K562 (cell line): ENCODE data around the gene ODAD3. TPM values are rescaled to one million over a fixed set of nuclear protein-coding genes. Genes with fewer than 3 reads are reported as not detected.

Experiments
- ATAC-seq: fragments of 200-7000 bp; cut with Tn5 transposase; 3 replicates; pipeline ENCODE4 v1.9.1; 2020; ENCODE audit warnings: moderate library complexity
- BruUV-seq: library from RNA; stranded (reverse); fragments of 400-500 nt; replicated peaks from 2 replicates; lab custom pipeline; 2021; lab: Mats Ljungman, UMichigan
- CTCF ChIA-PET: fragments of 300-600 bp; formaldehyde crosslinking; extraction: SDS; loops from one replicate; lab custom pipeline; 2021; ENCODE audit warnings: low intra/inter-chr PET ratio; lab: Yijun Ruan, JAX
- POLR2A ChIA-PET: fragments of 300-600, 350-650 bp; sonication (Branson Sonifier 250); formaldehyde crosslinking; extraction: SDS; loops from one replicate; lab custom pipeline; 2021; ENCODE audit warnings: antibody characterized with exemption, inconsistent platforms; lab: Yijun Ruan, JAX
- DNase-seq, 4 experiments: peaks; one replicate each; pipeline versions ENCODE4 v3.0.0 to v3.0.0-alpha.2; 2011 to 2018; ENCODE audit warnings: low spot score in 3 of 4, mixed read lengths in 3 of 4; ENCODE audit errors: extremely low read depth in 1 of 4
- FAIRE-seq: peaks from 2 replicates; lab custom pipeline; 2011; peaks lifted over from hg19 to GRCh38; lab: Jason Lieb, UNC
- H2AFZ ChIP-seq: 2 replicates; pipeline ENCODE4 v1.6.0; 2011; ENCODE audit warnings: low read depth, low read length, control low read depth, inconsistent platforms
- H3K27ac ChIP-seq: fragments of 200-600 bp; 3 replicates; pipeline ENCODE4 v1.8.0; 2011; ENCODE audit warnings: low read depth, mild to moderate bottlenecking, control low read depth, inconsistent platforms, low read length, moderate library complexity, mixed read lengths; ENCODE audit errors: extremely low read depth
- H3K27me3 ChIP-seq, 2 experiments: fragments of 300-600 bp in 1 of 2; 2 replicates in 1 of 2; 3 replicates in 1 of 2; pipeline versions ENCODE4 v1.6.0 to v1.8.0; 2011; ENCODE audit warnings: inconsistent platforms in 2 of 2, low read length in 2 of 2, mild to moderate bottlenecking in 1 of 2, mixed read lengths in 1 of 2, moderate library complexity in 1 of 2; ENCODE audit not compliant: control insufficient read depth in 2 of 2, insufficient read depth in 2 of 2
- H3K36me3 ChIP-seq: fragments of 300-600 bp; 3 replicates; pipeline ENCODE4 v1.8.0; 2011; ENCODE audit warnings: mild to moderate bottlenecking, low read length, inconsistent platforms; ENCODE audit not compliant: control insufficient read depth, insufficient read depth
- H3K4me1 ChIP-seq, 2 experiments: fragments of 200-600 bp in 1 of 2; replicated peaks in 1 of 2; 2 replicates in 1 of 2; 3 replicates in 1 of 2; pipeline versions ENCODE4 v1.5.1 to v1.8.0; 2011; ENCODE audit warnings: inconsistent platforms in 2 of 2, low read length in 2 of 2, mild to moderate bottlenecking in 1 of 2, mixed read lengths in 1 of 2, moderate library complexity in 1 of 2; ENCODE audit not compliant: control insufficient read depth in 2 of 2, insufficient read depth in 2 of 2
- H3K4me2 ChIP-seq: 2 replicates; pipeline ENCODE4 v1.6.1; 2011; ENCODE audit warnings: low read length, control low read depth, inconsistent platforms, mixed read lengths; ENCODE audit not compliant: insufficient read depth
- H3K4me3 ChIP-seq: fragments of 200-600 bp; sonication (generic), shearing (Covaris generic); 2 replicates; pipeline ENCODE4 v1.5.1; 2016; ENCODE audit warnings: control low read depth, inconsistent platforms
- H3K79me2 ChIP-seq: fragments of 200-600 bp; 3 replicates; pipeline ENCODE4 v1.8.0; 2011; ENCODE audit warnings: low read length, inconsistent platforms; ENCODE audit not compliant: control insufficient read depth, insufficient read depth
- H3K9ac ChIP-seq, 2 experiments: 2 replicates each; pipeline versions ENCODE4 v1.6.0 to v1.6.1; 2011; ENCODE audit warnings: low read depth in 2 of 2, low read length in 2 of 2, control low read depth in 1 of 2, inconsistent platforms in 1 of 2, mild to moderate bottlenecking in 1 of 2, mixed read lengths in 1 of 2; ENCODE audit not compliant: insufficient read depth in 1 of 2
- H3K9me1 ChIP-seq: one replicate; pipeline ENCODE4 v1.6.0; 2011; ENCODE audit warnings: inconsistent platforms, mild to moderate bottlenecking, low read length, moderate library complexity; ENCODE audit not compliant: control insufficient read depth, insufficient read depth
- H3K9me3 ChIP-seq: replicated peaks from 2 replicates; pipeline ENCODE4 v1.5.1; 2011; ENCODE audit warnings: low read depth, low read length, inconsistent platforms; ENCODE audit not compliant: control insufficient read depth, insufficient read depth
- H4K20me1 ChIP-seq: replicated peaks from 2 replicates; pipeline ENCODE4 v1.6.1; 2011; ENCODE audit warnings: low read length, inconsistent platforms, mixed read lengths; ENCODE audit not compliant: control insufficient read depth, insufficient read depth
- ATF3 ChIP-seq, 2 experiments: fragments of 450-650 bp in 1 of 2; sonication (generic) in 1 of 2; formaldehyde crosslinking in 1 of 2; IDR thresholded peaks in 1 of 2; conservative IDR thresholded peaks in 1 of 2; 2 replicates each; pipeline versions ENCODE4 v1.6.1 to v1.8.1; 2016 to 2023; ENCODE audit warnings: mild to moderate bottlenecking in 2 of 2, moderate library complexity in 2 of 2, inconsistent platforms in 1 of 2, missing genetic modification reagents in 1 of 2
- CCNT2 ChIP-seq: IDR thresholded peaks from 2 replicates; pipeline ENCODE4 v1.6.1; 2011; ENCODE audit warnings: borderline replicate concordance, low read depth, mild to moderate bottlenecking, moderate library complexity, mixed read lengths, low read length; ENCODE audit not compliant: insufficient read length; ENCODE audit errors: extremely low read depth
- FOSL1 ChIP-seq: fragments of 200-800 bp; sonication (Bioruptor generic); conservative IDR thresholded peaks from 2 replicates; pipeline ENCODE4 v1.6.1; 2016; ENCODE audit warnings: missing genetic modification characterization, missing compliant biosample characterization
- FOXP4 ChIP-seq: sonication (generic); formaldehyde crosslinking; IDR thresholded peaks from 2 replicates; pipeline ENCODE4 v1.8.0; 2022; ENCODE audit warnings: mild to moderate bottlenecking, missing genetic modification reagents, borderline replicate concordance
- HMGN3 ChIP-seq: IDR thresholded peaks from 2 replicates; pipeline ENCODE4 v1.6.1; 2011; ENCODE audit warnings: borderline replicate concordance, low read depth, mild to moderate bottlenecking, mixed read lengths, low read length; ENCODE audit not compliant: insufficient read length; ENCODE audit errors: extremely low read depth
- NR4A1 ChIP-seq, 2 experiments: fragments of 250-450 bp in 1 of 2; fragments of 450-650 bp in 1 of 2; sonication (Bioruptor Pico) in 1 of 2; IDR thresholded peaks; 2 replicates each; pipeline versions ENCODE4 v1.4.0 to v1.6.1; 2016 to 2020; ENCODE audit warnings: mild to moderate bottlenecking in 2 of 2, missing compliant biosample characterization in 1 of 2, missing genetic modification characterization in 1 of 2, moderate library complexity in 1 of 2
- NRF1 ChIP-seq, 2 experiments: fragments of 450-650 bp; IDR thresholded peaks in 1 of 2; conservative IDR thresholded peaks in 1 of 2; 2 replicates each; pipeline ENCODE4 v1.6.1; 2014; ENCODE audit warnings: mild to moderate bottlenecking in 2 of 2
- NUFIP1 ChIP-seq: fragments of 450-650 bp; IDR thresholded peaks from 2 replicates; pipeline ENCODE4 v1.6.1; 2018; ENCODE audit not compliant: partially characterized antibody
- SMAD4 ChIP-seq: fragments of 250-450 bp; sonication (Bioruptor Pico); conservative IDR thresholded peaks from 2 replicates; pipeline ENCODE4 v1.8.0; 2021; ENCODE audit warnings: inconsistent platforms, mild to moderate bottlenecking, moderate library complexity
- SREBF1 ChIP-seq: fragments of 150-350 bp; IDR thresholded peaks from 2 replicates; pipeline ENCODE4 v1.6.1; 2014; ENCODE audit warnings: antibody characterized with exemption, low read depth, low read length, borderline replicate concordance
- ZBTB7A ChIP-seq: IDR thresholded peaks from 2 replicates; pipeline ENCODE4 v1.6.1; 2011; ENCODE audit warnings: low read depth, mild to moderate bottlenecking, low read length, moderate library complexity, borderline replicate concordance; ENCODE audit not compliant: control insufficient read depth
- ZNF444 ChIP-seq: fragments of 250-450 bp; sonication (Bioruptor Pico); IDR thresholded peaks from 2 replicates; pipeline ENCODE4 v1.4.0; 2020; ENCODE audit warnings: mild to moderate bottlenecking, moderate library complexity
- ZNF586 ChIP-seq: fragments of 450-650 bp; formaldehyde crosslinking; conservative IDR thresholded peaks from 2 replicates; pipeline ENCODE4 v1.4.0; 2020; ENCODE audit warnings: mild to moderate bottlenecking, moderate library complexity
- WGBS: fragments of 100-300 bp; shearing (Covaris generic); methylation state at CpG from one replicate; pipeline ENCODE4 v1.1.6; 2016; ENCODE audit warnings: low coverage, mixed read lengths; ENCODE audit not compliant: insufficient coverage; ENCODE audit errors: missing lambda C conversion rate; 5-methylcytosine and 5-hydroxymethylcytosine counted together
- in situ Hi-C: fragments of 300-500 bp; cut with MboI; formaldehyde crosslinking; loops from 4 replicates; pipeline ENCODE4 v1.15.0; 2018; ENCODE audit warnings: inconsistent platforms, mixed read lengths
- intact Hi-C: fragments of 100-400 bp; cut with micrococcal nuclease; formaldehyde crosslinking; loops from 2 replicates; pipeline ENCODE4 v1.14.2; 2022
- polyA plus RNA-seq, 8 experiments: library from polyadenylated mRNA; depleted of rRNA in 4 of 8; stranded (reverse) in 5 of 8; unstranded in 3 of 8; fragments of >200 nt; fragmentation: Nextera tagmentation in 2 of 8; fragmentation: Illumina TruSeq in 1 of 8; extraction: Ambion mirVana in 2 of 8; extraction: Trizol in 1 of 8; gene quantifications; 2 replicates each; pipeline versions ENCODE4 v1.2.1 to v1.2.3, GENCODE V29; 2011 to 2014; ENCODE audit warnings: inconsistent platforms in 1 of 8, missing spikeins in 1 of 8
- total RNA-seq, 7 experiments: library from RNA; depleted of rRNA in 6 of 7; stranded (reverse); fragments of >200 nt in 6 of 7; fragmentation: Illumina TruSeq in 2 of 7; extraction: Trizol in 2 of 7; gene quantifications; 2 replicates each; pipeline versions ENCODE4 v1.2.1 to v1.2.3, GENCODE V29; 2011 to 2021; ENCODE audit warnings: low replicate concordance in 1 of 7

ODAD3 gene
- total and polyA plus RNA-seq, 9 of the 15 experiments (the other 6 are each of a cell fraction or from before 2014, with no cell fraction given): 0.07 to 0.72 (median 0.14) TPM; not detected in 2

- TF ChIP-seq HMGN3: peak; percentile 11
- TF ChIP-seq FOSL1 (tag): no peak
- TF ChIP-seq ZBTB7A: 0 out of 2 replicates have a peak, but pooled peaks have one; percentile 32
Observed at GRCh38 chr19:11421371-11422098, 13.4 kb downstream of the ODAD3 start (continued).

GRCh38 chr19:11420429-11421370 is 14.2 kb downstream of the ODAD3 start:
- peak in 2 of 4 experiments; percentile 31 to 41 for DNase-seq
- H3K27me3 ChIP-seq: peaks cover 2 to 23% of the 10 kb centered on the region in 2 experiments; a peak in 3 of 5 replicates
- no peak overlapping the region for H3K27ac ChIP-seq
- no peaks in the 10 kb centered on the region for H3K36me3 ChIP-seq
- no peaks in the 10 kb centered on the region for H3K79me2 ChIP-seq
- in situ Hi-C loops (no loop called here), intact Hi-C loops (no loop called here)
- H3K9me3 ChIP-seq: no peaks in the 10 kb centered on the region; the same call in 1 of the 2 replicates
- 0 out of 2 replicates have a peak overlapping the region, but pooled peaks have one; percentile 3 for H3K4me2 ChIP-seq
- H3K9ac ChIP-seq: peak overlapping the region in 1 of 2 experiments; percentile 76; a peak in 1 of 4 replicates
- no peaks in the 10 kb centered on the region for H3K9me1 ChIP-seq
- no peak overlapping the region for H3K4me3 ChIP-seq
- FAIRE-seq: no peak
- BruUV-seq: no TSS peak
- H4K20me1 ChIP-seq: no peaks in the 10 kb centered on the region
- ChIA-PET CTCF (no interaction called here), POLR2A (interaction anchor here (0.6 to 1.2 kb wide), 6 partner anchors 10 to 372 kb away, joined by 3 to 5 read pairs (median 3); partner anchors contain the start of gene EPOR)
- WGBS: 15% methylated on average over 43 of the region's 46 CpGs
- no peak; the same call in 2 of the 3 replicates for ATAC-seq
- peaks cover 2 to 56% of the 10 kb centered on the region in 2 experiments; a peak in 3 of 5 replicates for H3K4me1 ChIP-seq
- H2AFZ ChIP-seq: peak overlapping the region; percentile 3; the same call in 1 of the 2 replicates
- no peak for TF ChIP-seq ZNF586 (CRISPR knock-in tag)
- no peak for TF ChIP-seq FOXP4 (CRISPR knock-in tag)
- no peak for TF ChIP-seq NUFIP1
- no peak for TF ChIP-seq SMAD4 (CRISPR knock-in tag)
- TF ChIP-seq NRF1 (conservative IDR thresholded peaks at IDR 0.05 in 1 of 2, IDR thresholded peaks at IDR 0.05 in 1 of 2): no peak
- TF ChIP-seq NR4A1 (CRISPR knock-in tag; IDR thresholded peaks at IDR 0.05): no peak
- no peak for TF ChIP-seq NR4A1 (tag; IDR thresholded peaks at IDR 0.05)
- 0 out of 2 replicates have a peak, but pooled peaks have one; percentile 16 for TF ChIP-seq ATF3 (IDR thresholded peaks at IDR 0.05)
- TF ChIP-seq ATF3 (CRISPR knock-in tag; conservative IDR thresholded peaks at IDR 0.05): no peak
- TF ChIP-seq ZNF444 (CRISPR knock-in tag): no peak
- TF ChIP-seq SREBF1: no peak
- no peak for TF ChIP-seq CCNT2
